Measurements from ENCODE around the gene GJB1.

DNA sequence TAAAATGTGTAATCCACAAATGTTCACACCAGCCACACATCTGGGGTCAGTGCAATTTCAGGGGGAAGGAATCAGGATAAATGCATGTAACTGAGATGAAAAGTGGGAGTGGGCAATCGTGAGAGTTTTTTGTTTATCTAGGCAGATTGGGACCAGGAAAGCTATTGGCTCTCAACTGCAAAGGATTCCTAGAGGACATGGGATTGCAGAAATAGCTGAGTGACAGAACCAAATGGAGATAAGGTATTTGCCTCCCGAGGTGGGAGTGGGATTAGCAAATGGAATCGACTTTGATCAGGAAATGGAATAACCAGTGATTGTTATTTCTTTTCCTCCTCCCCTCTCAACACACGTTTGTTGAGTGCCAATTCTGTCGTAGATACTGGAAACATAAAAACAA lies 38.9 kb upstream of the GJB1 start:
- TF ChIP-seq CTCF (IDR thresholded peaks at IDR 0.05), result no peak
- no peak for TF ChIP-seq POLR2A (IDR thresholded peaks at IDR 0.05)

Measured in lower leg skin (tissue), 3 donors.